Measurements from ENCODE around the gene MLLT3. TPM values are rescaled to one million over a fixed set of nuclear protein-coding genes. Genes with fewer than 3 reads are reported as not detected.
A peak's percentile ranks its signal among the peaks of the same experiment; 100 is the strongest.

Gene MLLT3
- total RNA-seq, 1 donor from 2014 or later, result 40.0 TPM

DNA sequence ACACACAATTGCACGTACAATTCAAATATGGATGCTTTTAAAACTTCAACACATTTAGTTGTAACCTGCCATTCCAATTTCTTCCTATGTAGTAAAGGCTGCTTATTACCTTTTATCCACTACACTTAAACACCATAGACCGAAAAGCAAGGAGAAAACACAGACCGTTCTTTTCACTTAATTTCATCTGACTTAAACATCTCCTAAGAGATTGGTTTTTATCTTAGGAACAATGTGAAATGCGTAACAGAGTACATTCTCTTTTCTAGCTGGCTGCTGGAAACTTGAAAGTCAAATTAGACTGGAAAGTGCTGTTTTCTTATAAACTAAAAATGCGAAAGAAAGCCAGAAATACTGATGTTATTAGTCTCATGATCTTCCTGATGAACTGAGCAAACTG, 241.8 kb downstream of the MLLT3 start:
- no peak for DNase-seq (ENCODE audit: low read depth)

DNA sequence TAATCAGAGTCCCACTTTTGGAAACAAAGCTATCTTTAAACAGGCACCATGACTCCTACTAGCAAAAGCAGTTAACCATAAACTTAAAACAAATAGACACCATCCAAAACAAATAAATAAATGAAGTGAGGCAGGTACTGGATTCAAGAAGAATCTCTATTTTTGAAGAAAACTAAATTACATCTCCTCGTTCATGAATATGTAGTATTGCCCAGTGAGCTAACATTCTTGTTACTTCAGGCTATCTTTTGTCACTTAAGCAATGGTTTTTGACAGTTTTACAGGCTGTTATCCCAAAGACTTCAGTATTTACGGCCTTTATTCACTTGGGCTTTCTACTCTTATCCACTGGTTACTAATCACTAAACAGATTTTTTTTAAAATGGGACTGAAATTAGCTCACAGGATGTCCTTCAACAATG, 242.5 kb downstream of the MLLT3 start:
- DNase-seq (ENCODE audit: low read depth), result peak; percentile 17

DNA sequence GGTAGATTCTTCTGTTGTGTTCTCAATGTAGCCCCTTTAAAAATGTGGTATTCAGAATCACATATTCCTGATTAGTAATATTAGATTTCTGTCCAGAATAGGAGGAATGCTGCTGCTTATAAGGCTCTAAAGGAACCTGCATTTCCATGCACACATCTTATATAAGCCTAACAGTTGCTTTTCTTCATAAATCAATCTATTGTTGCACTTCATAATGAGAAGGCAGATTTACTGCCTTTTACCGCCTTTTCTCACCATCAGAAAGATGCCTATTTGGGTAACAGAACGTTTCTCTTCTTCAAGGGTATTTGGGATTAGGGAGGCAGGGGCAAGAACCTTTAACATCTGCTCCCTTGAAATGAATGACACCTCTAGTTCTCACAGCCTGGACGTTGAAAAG, 243.4 kb downstream of the MLLT3 start:
- no peak for DNase-seq (ENCODE audit: low read depth)

DNA sequence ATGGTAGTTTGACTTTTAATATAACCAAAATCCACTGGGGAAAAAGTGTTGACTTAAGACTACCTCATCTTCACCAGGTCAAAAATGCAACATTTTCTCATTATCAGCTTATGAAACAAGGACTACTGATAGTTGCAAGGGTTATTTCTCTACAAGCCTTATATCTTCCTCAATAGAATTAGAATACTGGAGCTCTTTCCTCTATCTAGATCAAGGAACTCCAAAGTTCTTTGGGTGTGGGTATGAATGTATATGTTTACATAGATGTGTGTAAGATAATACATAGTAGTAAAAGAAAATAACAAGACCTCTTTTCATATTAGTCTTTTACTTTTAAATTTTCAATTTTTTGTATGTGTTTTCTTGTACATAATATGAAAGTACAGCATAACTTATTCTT, 244.5 kb downstream of the MLLT3 start:
- DNase-seq (ENCODE audit: low read depth), result no peak

DNA sequence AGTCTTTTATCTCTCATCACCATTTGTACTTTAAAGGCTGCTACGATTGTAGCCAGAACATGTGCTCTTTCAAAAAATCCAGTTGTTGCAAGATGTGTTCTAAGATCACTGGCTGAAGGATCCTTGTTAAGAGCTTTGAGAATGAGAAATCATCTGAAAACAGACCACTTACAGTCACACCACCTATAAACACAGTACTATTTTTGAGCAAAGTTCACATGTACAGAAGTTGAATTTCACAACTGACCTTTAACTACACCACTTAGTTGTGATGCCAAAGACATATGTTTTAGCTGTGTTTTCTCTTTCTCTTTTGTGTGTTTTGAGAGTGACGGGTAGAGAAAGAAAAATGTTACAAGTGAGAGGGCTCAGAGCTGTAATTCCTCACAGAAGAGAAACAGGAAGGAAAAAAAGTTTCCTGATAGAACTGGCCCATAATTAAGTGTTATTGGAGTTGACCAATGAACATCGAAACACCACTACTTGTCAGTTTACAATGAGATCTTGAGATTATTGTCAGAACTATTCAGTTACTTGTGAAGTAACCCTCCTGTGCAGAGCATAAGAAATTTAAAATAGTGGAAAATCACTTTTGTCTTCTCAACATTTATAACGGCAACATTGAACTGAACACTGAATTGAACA, 245.4 kb downstream of the MLLT3 start:
- DNase-seq (ENCODE audit: low read depth), result no peak

DNA sequence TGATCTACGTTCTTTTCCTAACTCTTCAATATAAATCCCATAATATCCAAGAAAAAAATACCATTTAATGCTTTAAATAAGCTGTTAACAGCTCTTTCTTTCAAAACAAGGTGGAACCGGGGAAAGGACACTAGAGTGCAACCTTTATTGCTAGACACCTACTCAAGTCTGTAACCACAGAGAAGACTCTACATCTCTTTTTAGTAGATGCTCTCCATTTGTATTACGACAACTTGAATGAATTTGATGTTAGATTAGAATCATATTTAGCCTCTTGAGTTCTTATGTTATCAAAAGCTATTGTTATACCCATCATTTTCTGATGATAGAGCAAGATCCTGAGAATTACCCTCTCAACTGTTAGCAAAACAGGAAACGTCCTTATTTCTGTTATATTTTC, 246.3 kb downstream of the MLLT3 start:
- DNase-seq (ENCODE audit: low read depth), result no peak

DNA sequence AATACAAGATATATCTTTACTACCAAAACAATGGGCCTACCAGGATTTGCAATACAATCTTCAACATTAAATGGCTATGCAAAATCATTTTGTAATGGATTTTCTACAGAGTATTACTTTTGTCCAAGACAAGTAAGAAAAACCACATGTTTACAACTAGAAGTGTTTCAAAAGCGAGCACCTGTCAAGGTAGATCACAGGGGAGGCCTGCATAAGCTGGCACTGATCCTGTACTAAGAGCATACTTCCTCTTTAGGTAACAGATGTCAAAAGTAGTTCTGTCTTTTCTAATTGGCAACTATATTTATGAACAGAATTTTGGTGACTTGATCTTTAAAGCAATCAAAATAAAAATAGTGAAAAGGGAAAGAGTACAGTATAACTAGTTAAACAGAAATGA, 249.0 kb downstream of the MLLT3 start:
- no peak for DNase-seq (ENCODE audit: low read depth)

DNA sequence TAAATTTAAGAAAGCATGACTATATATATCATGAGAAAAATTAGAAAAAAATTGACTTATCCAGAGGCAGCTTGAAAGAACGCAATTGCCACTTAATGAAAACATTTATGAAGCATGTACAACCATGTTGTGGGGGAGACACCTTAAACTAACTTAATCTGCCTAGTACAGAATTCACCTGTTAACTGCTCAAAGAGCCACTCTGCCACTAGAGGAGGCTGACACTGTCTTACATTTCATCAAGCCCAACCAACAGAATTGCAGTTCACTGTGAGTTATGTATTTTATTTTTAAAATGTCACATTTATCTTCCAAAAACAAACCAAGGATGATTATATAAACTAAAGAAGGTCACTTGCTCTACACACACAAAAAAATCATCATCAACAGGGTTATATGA, 252.9 kb downstream of the MLLT3 start:
- DNase-seq (ENCODE audit: low read depth), result no peak

DNA sequence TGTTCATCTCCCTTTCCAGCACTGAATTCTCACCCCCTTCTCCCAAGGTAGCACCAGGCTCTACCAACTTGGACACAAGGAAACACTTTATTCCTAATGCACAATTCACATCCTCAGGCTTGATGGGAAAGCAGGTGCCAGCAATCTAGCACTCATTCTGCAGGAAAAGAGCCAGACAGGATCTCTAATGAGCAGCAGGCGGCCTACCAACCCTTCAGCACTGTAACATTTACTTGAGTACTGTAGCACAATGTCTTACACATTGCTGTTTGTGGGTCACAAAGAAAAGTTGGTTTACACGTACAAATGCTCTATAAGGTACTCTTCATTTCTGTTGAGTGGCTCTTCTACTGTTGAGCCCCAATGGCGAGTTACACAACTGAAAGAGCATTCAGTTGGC, 254.4 kb downstream of the MLLT3 start:
- DNase-seq (ENCODE audit: low read depth), result no peak

DNA sequence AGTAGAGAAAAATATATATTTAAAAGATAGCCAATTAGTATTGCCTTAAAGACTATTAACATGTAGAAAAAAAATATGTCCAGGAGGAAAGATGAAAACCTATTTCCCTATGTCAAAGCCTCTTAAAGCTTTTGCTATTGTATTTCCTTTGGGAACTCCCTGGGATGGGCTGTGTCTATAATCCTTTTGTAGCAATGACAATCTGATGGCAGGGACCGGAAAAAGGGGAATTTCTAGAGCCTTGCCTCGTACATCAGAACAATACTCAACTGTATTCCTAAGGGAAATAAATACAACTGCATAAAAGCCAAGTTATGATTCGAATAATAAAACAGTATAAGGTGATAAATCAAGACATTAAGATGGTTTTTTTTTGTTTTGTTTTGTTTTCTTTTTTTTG, 257.3 kb downstream of the MLLT3 start:
- no peak for DNase-seq (ENCODE audit: low read depth)

DNA sequence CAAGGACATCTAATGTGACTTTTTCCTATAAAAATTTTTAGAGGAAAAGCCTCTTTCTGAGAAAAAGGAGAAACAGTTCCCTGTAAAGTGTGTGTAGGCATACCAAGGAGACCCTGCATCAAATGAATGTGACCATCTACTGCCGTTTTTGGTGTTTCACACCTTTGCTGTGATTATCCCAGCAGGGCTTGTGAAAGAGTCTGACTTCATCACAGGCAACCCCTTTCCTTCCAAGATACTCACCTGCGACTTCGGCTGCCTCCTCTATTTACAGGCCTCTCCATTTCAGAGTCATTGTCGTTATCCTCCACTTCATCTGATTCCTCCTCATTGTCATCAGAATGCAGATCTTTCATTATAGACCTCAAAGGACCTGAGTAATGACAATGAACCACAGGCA, 259.1 kb downstream of the MLLT3 start:
- DNase-seq (ENCODE audit: low read depth), result no peak

DNA sequence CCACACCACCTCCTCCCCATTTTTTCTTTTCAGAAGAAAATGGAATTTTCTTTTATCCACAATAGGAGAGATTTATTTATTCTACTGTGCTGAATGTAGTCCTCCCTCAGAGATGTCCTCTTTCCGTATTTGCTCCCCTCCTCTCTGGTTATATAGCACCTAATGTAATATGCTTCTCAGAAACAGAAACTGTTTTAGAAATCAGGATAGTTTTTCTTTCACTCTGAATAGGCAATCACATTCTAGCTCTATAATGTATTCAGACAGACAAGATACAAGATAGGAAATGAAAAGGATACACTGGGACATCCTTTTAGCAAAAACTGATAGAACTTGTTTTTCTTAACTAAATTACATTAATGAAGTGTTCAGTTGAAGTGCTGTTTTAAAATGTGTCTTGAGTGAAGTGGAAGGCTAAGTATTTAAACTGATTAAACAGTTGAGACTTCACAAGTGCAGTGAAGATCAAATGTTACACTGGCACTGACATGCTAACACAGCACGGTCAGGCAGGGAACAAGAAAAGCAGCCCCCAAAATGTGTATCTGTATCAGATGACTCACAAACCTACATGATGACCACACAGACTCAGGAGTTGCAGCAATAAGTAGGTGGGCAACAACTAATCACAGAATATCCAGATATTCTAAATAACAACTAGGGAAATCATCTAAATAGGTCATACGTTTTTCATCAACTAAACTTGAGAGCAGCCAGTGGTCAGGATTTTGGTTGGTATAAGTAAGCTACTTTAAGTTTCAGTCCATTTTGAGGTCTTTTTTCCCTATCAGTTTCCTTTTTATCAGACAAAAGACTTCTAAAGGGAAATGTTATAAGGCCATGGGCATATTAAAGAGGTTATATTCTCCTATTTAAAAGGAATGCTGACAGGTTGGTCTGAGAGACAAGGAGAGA, 260.4 kb downstream of the MLLT3 start:
- no peak for DNase-seq (ENCODE audit: low read depth)

DNA sequence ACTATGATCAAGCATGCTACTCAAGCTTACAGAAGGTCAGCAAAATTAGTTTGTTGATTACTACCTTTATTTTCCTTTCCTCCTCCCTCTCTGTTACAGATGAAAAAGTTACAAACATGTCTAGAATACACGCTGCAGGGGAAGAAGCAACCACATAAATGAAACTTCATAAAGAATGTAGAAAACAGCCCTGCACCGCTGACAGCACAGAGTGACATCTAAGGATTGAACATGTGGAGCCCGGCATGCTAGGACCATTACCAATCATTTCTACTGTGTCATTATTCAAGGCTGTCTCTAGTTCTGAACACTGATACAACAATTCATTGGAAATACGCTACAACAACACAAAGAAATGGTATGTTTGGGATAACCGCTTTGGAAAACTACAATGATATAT, 261.1 kb downstream of the MLLT3 start:
- no peak for DNase-seq (ENCODE audit: low read depth)

DNA sequence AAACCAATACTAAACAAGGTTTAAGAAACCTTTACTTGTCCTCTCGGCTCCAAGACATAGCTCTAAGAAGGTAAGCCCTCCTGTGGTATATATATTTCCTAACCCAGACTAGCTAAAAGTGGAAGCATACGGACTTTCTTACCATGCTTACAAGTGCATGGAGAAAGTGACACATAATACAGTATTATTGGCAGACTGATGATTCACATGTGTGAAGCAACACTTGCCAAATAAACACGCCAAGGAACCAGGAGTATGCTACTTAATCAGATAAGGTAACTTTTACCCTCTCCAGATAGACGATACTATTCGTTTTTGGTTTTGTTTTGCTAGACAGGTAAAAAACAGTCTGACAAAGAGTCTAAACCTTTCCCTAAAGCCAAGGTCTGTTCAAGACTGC, 264.1 kb downstream of the MLLT3 start:
- peak; percentile 75 for DNase-seq (ENCODE audit: low read depth)

DNA sequence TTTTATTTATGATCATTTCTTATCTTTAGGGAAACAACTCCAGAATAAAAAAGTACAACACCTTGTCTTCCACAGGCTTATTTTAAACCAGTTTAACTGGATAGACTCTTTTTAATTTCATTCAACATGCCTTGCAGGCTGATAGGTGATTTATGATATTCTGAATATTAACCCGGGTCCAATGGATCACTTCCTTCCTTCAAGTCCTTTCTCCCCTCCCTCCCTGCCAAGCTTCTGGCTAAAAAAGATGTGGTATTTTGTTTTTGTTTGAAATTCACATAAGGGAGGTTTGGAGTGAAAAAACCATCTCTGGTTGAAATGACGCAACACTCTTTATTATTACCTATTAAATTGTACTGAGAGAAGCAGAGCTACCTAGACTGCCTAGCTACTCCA, 265.3 kb downstream of the MLLT3 start:
- DNase-seq (ENCODE audit: low read depth), result peak; percentile 27

DNA sequence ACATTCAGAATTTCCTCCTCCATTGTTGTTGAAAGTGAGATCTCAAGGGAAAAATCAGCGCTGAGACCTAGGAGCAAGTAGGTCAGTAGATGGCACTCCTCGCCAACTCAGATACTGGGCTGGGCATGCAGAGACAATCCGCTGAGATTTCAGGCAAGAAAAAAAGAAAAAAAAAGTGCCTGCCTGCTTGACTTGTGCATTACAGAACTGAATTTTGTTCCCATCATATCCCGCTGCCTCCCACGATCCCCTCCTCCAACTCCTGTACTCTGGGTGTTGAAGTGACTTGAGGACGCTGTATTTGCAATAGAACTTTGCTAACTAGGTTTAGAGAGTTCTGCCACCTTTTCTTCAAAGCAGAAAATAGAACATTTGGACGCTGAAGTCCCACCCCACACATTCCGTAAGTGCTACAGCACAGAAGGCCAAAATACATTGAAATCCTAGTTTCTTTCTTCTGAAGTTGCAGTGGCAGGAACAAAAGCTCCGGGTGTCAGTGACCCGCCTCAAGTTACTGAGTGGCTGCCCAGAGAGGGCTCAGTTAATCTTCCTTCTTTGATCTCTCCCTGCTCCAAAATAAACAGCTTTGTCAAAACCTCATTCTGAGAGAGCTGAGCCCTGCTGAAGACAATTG, 265.8 kb downstream of the MLLT3 start:
- peak; percentile 78 for DNase-seq (ENCODE audit: low read depth)

DNA sequence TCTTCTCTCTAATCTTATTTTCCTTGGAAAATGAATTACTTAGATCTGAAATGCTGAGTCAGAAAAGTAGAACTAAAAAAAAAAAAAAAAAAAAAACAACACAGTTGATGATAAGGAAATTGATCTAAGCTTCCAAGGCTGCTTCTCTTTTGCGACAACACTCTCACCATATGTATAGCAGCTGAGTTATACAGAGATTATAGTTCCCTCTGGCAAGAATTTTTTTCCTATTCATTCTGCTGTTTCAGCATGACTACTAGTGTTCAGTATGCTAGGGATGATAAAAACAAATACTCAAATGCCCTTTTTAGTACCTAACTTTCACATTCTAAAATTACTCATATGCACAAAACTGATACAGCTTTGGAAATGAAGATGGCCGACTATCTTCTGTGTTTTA, 267.3 kb downstream of the MLLT3 start:
- no peak for DNase-seq (ENCODE audit: low read depth)

DNA sequence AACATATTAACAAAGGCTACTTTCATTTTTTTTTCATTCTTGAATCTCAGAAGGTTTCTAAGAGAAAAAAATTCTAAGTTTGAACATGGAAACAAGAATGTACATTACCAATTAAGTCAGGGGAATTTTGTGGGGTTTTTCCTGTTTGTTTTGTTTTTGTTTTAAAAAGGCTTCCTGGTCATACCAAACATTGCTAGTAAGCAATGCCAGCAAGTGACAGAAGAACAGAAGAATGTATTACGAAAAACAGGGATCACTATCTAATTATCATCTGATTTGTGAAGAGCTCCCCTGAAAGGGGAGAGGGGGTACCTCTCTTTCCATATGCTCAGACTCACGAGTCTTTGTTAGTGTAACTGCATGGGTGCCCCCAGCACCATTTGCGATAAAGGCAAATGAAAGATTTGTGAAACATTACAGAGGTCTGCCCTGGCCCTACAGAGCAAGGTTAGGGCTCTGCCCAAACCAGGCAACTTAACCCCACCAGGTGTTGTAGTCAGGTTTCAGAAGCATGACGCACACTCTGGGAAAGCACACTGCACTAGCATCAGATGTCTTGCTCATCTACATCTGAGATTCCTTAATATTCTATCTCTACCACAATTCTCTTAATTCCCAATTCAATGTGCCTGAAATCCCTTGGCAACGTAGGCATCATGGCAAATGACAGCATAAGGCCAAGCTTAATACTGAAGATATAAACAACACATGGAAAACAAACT, 268.2 kb downstream of the MLLT3 start:
- peak; percentile 58 for DNase-seq (ENCODE audit: low read depth)

DNA sequence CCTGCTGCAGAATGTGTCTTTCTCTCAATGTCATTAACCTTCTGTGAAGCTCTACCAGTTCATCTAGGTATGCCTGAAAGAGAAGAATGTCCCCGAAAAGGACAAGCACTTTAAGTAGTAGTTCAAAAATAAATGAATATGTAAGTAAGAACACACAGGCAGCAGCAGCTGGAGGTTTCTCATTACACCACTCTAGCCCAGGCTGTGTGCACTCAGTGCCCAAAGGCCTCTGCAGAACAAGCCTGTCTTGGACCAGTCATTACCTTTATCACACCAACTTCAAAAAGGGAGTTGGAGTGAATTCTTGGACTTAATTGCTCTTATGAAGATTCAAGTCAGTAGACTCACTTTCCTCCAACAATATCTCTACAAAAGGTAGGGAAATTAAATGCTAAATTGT, 268.8 kb downstream of the MLLT3 start:
- DNase-seq (ENCODE audit: low read depth), result no peak

DNA sequence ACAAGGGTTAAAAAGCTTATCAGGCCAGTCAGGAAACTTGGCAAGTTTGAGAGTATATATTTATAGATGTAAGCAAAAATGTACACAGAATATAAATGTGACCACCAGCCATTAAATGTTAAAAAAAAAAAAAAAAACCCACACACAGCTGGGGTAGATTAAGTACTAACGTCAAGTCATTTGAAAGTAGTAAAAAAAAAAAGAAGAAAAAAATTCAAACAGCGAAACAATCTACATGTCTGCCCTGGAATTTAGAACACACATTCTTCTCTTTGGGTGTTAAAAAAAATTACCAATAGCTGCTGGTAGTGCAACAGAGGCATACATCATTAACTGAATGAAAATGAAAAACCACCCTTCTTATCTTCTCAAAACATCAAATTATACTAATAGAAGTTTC, 269.7 kb downstream of the MLLT3 start:
- DNase-seq (ENCODE audit: low read depth), result no peak

DNA sequence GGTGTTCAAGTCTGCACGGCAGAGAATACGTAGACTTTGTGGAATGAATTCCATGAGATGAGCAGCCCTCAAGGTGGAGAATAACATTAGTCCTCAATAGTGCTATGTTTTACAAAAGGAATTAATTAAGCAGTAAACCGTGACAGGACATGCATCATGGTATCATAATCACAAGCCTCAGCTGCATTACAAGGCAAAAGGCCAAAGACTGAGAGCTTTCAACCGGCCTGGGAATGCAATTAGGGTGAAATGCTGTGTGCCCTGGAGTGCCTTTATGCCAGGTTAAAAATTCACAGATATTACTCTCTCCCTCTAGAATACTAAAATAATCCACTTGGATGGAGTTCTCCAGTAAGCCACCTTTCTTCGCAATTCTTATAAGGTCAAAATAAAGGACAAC, 270.6 kb downstream of the MLLT3 start:
- DNase-seq (ENCODE audit: low read depth), result peak; percentile 91

DNA sequence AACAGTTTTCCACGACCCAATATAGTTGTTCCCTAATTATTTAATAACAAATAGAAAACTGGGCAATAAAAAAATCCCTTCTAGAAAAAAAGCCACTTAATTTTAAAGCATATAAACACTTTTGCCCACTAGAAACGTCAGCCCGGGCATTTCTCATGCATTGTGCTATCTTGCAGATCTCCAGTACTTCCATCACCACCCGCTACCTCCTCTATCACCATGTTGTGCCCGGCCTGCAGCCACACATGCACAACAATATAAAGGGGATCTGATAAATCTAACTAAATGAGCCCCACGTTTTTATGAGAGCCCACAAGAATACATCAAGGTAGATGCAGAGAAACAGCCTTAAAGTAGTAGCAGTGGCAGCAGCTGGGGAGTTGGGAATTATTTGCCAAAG, 272.7 kb downstream of the MLLT3 start:
- no peak for DNase-seq (ENCODE audit: low read depth)
